GM20000 (cell line): ENCODE measurements around the gene B4GALNT4.

Source experiments
- DNase-seq: peaks from one replicate; pipeline ENCODE4 v3.0.0; 2012; ENCODE audit warnings: low spot score
- TF ChIP-seq, protein P1 (sequence below): IDR thresholded peaks from 2 replicates; pipeline ENCODE4 v1.5.1; 2012; ENCODE audit warnings: mild to moderate bottlenecking, control low read depth; ENCODE audit errors: extremely low read depth, missing control alignments

The B4GALNT4 gene

DNA sequence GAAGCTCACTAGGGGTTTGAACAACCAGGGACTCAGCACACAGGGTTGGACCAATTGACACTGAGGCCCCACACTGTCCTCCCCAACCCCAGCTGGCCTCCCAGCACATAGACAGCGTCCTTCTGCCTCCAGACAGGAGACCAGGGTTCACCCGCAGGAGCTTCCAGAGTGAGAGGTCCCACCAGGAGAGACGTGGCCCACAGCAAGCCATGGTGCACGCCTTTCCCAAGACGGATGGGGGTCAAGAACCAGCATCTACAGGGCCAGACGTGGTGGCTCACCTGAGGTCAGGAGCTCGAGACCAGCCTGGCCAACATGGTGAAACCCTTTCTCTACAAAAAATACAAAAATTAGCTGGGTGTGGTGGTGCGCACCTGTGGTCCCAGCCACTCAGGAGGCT, 57.6 kb downstream of the B4GALNT4 start:
- DNase-seq, result no peak

DNA sequence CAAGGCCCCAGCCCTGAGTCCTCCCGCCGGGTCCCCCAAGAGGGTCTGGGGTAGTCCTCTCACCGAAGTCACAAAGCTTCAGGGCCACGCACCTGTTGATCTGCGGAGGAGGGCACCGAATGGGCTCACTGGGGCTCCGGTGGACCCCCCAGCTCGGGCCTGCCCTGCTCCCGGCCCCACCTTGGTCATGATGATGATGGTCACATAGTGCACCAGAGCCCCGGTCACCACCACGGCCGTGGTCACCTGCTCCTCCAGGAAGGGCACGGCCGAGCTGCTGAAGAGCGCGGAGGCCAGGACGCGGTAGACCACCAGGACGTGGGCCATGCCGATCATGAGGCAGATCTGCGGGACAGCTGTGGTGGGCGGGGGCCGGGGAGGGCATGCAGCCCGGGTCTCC, 59.0 kb downstream of the B4GALNT4 start:
- TF ChIP-seq, protein P1, sequence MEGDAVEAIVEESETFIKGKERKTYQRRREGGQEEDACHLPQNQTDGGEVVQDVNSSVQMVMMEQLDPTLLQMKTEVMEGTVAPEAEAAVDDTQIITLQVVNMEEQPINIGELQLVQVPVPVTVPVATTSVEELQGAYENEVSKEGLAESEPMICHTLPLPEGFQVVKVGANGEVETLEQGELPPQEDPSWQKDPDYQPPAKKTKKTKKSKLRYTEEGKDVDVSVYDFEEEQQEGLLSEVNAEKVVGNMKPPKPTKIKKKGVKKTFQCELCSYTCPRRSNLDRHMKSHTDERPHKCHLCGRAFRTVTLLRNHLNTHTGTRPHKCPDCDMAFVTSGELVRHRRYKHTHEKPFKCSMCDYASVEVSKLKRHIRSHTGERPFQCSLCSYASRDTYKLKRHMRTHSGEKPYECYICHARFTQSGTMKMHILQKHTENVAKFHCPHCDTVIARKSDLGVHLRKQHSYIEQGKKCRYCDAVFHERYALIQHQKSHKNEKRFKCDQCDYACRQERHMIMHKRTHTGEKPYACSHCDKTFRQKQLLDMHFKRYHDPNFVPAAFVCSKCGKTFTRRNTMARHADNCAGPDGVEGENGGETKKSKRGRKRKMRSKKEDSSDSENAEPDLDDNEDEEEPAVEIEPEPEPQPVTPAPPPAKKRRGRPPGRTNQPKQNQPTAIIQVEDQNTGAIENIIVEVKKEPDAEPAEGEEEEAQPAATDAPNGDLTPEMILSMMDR, result no peak
- no peak for DNase-seq

More for the DNA sequence above, 57.6 kb downstream of the B4GALNT4 start:
- TF ChIP-seq, protein P1, result no peak

DNA sequence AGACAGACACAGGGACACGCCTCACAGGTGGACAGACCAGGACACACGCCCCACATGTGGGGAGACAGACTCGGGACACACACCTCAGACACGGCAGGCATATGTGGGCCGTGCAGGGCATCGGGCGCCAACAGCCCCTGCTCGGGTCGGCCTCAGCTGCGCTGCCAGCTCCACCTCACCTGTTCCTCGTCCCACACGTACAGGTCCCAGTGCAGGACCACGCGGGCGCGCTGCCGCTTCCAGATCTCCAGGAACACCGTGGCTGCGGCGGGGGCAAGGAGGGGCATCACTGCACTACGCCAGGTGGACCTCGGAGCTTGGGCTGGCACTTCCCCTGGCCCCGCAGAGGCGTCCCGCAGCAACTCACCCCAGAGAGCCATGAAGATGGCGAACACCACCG, 60.1 kb downstream of the B4GALNT4 start:
- no peak for DNase-seq
- TF ChIP-seq, protein P1, result no peak

DNA sequence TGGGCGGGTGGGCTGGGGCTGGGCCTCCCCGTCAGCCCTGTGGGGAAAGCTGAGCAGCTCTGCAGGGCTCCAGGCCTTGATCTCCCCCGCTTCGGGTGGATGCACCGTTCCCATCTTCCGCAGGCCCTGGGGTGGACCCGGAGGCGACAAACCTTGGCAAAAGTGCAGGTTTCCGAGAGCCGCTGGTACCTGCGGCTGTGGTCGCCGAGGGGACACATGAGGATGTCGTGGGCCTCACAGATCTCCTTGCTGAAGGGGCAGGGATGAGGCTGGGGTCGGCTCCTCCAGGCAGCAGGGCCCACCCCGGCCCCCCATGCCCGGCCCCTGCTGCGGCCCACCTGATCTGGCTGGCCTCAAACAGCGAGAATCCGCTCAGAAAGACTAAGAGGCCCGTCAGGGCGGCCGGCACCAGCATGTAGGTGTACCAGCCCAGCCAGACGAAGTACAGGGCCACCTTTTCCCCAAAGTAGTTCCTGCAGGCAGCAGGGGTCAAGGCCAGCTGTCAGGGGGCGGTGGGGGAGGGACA, 60.7 kb downstream of the B4GALNT4 start:
- no peak for DNase-seq
- TF ChIP-seq, protein P1, result no peak
